ENCODE results near the gene EEF1AKMT3.
A peak's percentile ranks its signal among the peaks of the same experiment; 100 is the strongest.

EEF1AKMT3 gene

DNA sequence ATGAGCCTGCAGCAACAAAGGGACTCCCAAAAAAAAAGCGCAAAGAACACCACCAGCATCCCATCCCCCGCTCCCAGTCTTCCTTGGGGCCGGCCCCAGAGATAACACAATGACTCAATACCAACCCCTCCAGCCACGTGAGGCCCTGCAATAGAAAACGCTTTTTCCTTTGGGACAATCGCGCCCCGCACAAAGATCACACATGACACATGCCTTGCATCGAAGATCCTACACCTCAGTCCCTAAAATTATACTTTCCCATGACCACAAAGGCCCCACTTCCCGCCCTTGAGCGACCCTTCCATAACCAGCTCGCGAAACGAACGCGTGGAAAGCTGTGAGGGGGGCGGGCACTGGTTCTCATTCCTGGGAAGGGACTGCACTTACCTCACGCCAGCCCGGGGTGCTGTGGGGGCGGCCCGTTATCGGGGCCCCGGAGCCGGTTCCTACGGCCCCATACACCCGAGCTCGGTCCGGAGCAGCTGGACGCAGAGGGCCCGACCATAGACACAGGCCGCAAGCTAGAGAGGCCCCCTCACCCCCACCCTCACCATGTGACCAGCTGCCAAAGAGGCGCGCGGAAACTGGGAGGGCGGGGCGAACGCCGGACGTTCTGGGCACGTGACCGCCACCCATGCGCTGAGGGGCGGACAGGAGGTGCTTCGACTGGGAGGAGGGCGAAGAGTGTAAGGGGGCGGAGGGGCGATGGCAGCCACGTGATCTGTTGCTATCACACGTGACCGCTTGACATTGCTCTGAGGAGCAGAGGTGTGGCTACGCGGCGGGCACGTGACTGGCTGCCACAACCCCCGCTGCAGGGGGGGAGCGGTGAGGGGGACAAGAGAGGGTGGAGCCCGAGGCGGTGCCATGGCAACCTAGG is 20.4 kb upstream of the EEF1AKMT3 start, which contains the start of gene CDK4:
CDK4 (minus strand) TSS at position 523 of the 880 bp plus-strand sequence. CDS start 593 bp downstream, outside the sequence.
- Mint-ChIP-seq H3K4me1 (peaks cover 38% of the 10 kb centered on the region), H3K9me3 (no peaks in the 10 kb centered on the region), H3K27ac (peak within 1 kb of the TSS; percentile 85), H3K4me3 (peak within 1 kb of the TSS; percentile 86), H3K36me3 (peaks cover 17% of the 10 kb centered on the region), H3K27me3 (no peaks in the 10 kb centered on the region)
- ATAC-seq (ENCODE audit: low read depth) (peak; percentile 79), DNase-seq (ENCODE audit: low spot score in 2 of 2) (peak; percentile 97 to 98)

- Mint-ChIP-seq H3K27ac (peak overlapping the region; percentile 85), H3K36me3 (peaks cover 12% of the 10 kb centered on the region), H3K9me3 (no peaks in the 10 kb centered on the region), H3K4me3 (peak overlapping the region; percentile 86), H3K27me3 (no peaks in the 10 kb centered on the region), H3K4me1 (peaks cover 38% of the 10 kb centered on the region)
- no peak for ATAC-seq (ENCODE audit: low read depth)
- no peak for DNase-seq (ENCODE audit: low spot score in 2 of 2)
Observed at GRCh38 chr12:57752668-57753000, 19.8 kb upstream of the EEF1AKMT3 start.

GRCh38 chr12:57753756-57754337 is 18.6 kb upstream of the EEF1AKMT3 start:
- H3K27ac Mint-ChIP-seq: peak overlapping the region; percentile 85
- H3K27me3 Mint-ChIP-seq: no peaks in the 10 kb centered on the region
- peaks cover 13% of the 10 kb centered on the region for H3K36me3 Mint-ChIP-seq
- no peak for DNase-seq (ENCODE audit: low spot score in 2 of 2)
- ATAC-seq (ENCODE audit: low read depth): no peak
- no peaks in the 10 kb centered on the region for H3K9me3 Mint-ChIP-seq
- peak overlapping the region; percentile 87 for H3K4me3 Mint-ChIP-seq
- H3K4me1 Mint-ChIP-seq: peaks cover 43% of the 10 kb centered on the region

- DNase-seq (ENCODE audit: low spot score in 2 of 2) (peak; percentile 56 to 60), ATAC-seq (ENCODE audit: low read depth) (peak; percentile 23)
- no peaks in the 10 kb centered on the region for H3K9me3 Mint-ChIP-seq
- H3K27ac Mint-ChIP-seq: peak within 1 kb of the TSS; percentile 88
- H3K4me3 Mint-ChIP-seq: peak within 1 kb of the TSS; percentile 90
- H3K27me3 Mint-ChIP-seq: no peaks in the 10 kb centered on the region
- H3K4me1 Mint-ChIP-seq: peaks cover 47% of the 10 kb centered on the region
- peaks cover 11% of the 10 kb centered on the region for H3K36me3 Mint-ChIP-seq
Observed at GRCh38 chr12:57754411-57755193, 17.8 kb upstream of the EEF1AKMT3 start, which contains the start of gene MARCHF9. TSS of gene MARCHF9 (plus strand) at chr12:57755103. CDS start at chr12:57755529, 426 bp downstream.

GRCh38 chr12:57755194-57755453 is 17.3 kb upstream of the EEF1AKMT3 start:
- H3K36me3 Mint-ChIP-seq: peaks cover 11% of the 10 kb centered on the region
- peaks cover 52% of the 10 kb centered on the region for H3K4me1 Mint-ChIP-seq
- H3K4me3 Mint-ChIP-seq: no peak overlapping the region
- no peak for ATAC-seq (ENCODE audit: low read depth)
- H3K27me3 Mint-ChIP-seq: no peaks in the 10 kb centered on the region
- no peak overlapping the region for H3K27ac Mint-ChIP-seq
- DNase-seq (ENCODE audit: low spot score in 2 of 2): no peak
- H3K9me3 Mint-ChIP-seq: no peaks in the 10 kb centered on the region

DNA sequence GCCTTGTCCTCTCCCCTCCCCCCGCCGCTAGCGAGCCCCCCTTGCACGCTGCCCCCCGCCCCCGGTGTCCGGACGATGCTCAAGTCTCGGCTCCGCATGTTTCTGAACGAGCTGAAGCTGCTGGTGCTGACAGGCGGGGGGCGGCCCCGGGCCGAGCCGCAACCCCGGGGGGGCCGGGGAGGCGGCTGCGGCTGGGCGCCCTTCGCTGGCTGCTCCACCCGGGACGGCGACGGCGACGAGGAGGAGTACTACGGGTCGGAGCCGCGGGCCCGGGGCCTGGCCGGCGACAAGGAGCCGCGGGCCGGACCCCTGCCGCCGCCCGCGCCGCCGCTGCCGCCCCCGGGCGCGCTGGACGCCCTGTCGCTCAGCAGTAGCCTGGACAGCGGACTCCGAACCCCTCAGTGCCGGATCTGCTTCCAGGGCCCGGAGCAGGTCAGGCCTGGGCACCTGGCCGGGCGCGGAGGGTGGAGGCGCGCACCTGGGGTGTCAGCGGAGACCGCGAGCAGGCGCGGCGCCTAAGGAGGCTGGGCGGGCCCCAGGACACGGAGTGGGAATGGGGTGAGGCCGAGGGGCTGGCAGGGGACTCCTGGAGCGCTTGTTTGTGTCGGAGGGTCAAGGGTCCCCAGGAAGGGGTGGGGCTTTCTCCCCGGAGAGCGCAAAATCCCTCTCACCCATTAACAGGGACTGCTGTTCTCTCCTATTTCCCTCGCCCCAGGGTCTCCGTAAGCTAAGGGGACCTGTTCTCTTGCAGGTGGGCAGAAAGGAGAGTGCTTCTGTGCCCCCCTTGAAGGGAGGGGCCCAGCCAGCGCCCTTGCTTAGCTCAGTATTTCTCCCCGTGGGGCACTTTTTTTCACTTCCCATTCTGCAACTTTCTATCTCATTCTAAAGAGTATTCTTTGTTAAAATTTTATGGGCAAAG is 16.7 kb upstream of the EEF1AKMT3 start:
- Mint-ChIP-seq H3K9me3 (no peaks in the 10 kb centered on the region), H3K27me3 (no peaks in the 10 kb centered on the region), H3K4me3 (peak overlapping the region; percentile 90), H3K27ac (peak overlapping the region; percentile 88), H3K4me1 (peaks cover 52% of the 10 kb centered on the region), H3K36me3 (peaks cover 11% of the 10 kb centered on the region)
- ATAC-seq (ENCODE audit: low read depth) (peak; percentile 14), DNase-seq (ENCODE audit: low spot score in 2 of 2) (peak in 1 of 2 donors; percentile 46)

DNA sequence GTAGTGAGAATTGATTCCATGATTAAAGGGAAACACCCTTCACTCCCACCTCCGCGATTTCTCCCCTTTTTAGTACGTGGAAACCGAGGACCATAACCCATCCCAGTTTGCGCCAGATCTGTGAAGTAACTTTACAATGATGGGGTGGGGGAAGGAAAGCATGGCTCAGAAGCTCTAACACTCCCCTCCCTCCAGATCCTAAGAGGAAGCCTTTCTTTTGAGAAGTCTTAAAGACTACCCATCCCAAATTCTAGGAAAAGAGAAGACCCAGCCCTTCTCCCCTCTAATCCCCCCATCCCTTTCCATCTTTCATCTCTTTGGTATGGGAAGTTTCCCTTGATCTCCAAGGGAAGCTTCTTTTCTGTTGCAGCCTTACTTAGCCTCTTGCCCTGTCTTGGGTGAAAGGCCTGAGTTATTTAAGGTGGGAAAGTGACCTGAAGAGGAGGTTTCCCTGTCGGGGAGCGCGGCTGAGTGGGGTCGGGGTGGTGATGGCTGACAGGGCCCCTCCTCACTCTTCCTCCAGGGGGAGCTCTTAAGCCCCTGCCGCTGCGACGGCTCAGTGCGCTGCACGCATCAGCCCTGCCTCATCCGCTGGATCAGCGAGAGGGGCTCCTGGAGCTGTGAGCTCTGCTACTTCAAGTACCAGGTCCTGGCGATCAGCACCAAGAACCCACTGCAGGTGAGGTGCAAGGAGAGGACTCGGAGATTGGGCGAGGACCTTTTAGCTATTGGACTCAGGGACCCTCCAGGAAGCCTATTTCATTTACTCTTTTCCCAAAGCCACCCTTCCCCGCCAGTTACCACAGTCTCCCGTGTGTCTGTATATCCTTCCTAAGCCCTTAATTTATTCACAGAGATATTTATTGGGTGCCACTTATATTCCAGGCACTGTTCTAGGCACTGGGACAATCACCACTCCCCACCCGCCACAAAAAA is 15.7 kb upstream of the EEF1AKMT3 start:
- peaks cover 48% of the 10 kb centered on the region for H3K4me1 Mint-ChIP-seq
- peak overlapping the region; percentile 90 for H3K4me3 Mint-ChIP-seq
- peak; percentile 60 to 67 for DNase-seq (ENCODE audit: low spot score in 2 of 2)
- ATAC-seq (ENCODE audit: low read depth): peak; percentile 21
- H3K9me3 Mint-ChIP-seq: no peaks in the 10 kb centered on the region
- no peaks in the 10 kb centered on the region for H3K27me3 Mint-ChIP-seq
- peak overlapping the region; percentile 88 for H3K27ac Mint-ChIP-seq
- H3K36me3 Mint-ChIP-seq: peaks cover 14% of the 10 kb centered on the region

DNA sequence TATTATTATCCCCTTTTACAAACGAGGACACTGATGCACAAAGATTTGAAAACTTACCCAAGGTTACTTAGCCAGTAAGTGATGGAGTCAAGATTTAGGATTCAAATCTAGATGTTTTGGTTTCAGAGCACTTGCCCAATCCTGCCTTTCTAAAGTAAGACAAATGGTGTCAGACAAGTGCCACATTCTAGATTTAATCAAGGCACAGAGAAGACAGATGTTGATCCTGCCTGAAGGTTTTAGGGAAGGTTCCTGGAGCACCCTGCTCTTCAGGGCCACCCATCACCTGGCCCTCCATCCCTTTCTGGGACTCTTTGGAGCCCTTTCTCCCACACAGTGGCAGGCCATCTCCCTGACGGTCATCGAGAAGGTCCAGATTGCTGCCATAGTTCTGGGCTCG is 14.6 kb upstream of the EEF1AKMT3 start:
- H3K4me1 Mint-ChIP-seq: peaks cover 44% of the 10 kb centered on the region
- no peak for ATAC-seq (ENCODE audit: low read depth)

GRCh38 chr12:57758552-57759359 is 13.7 kb upstream of the EEF1AKMT3 start:
- Mint-ChIP-seq H3K36me3 (peaks cover 14% of the 10 kb centered on the region), H3K4me1 (peaks cover 35% of the 10 kb centered on the region)

More for the DNA sequence above, 14.6 kb upstream of the EEF1AKMT3 start:
- Mint-ChIP-seq H3K36me3 (peaks cover 14% of the 10 kb centered on the region), H3K4me3 (peak overlapping the region; percentile 7), H3K27me3 (no peaks in the 10 kb centered on the region), H3K27ac (no peak overlapping the region), H3K9me3 (no peaks in the 10 kb centered on the region)
- no peak for DNase-seq (ENCODE audit: low spot score in 2 of 2)

DNA sequence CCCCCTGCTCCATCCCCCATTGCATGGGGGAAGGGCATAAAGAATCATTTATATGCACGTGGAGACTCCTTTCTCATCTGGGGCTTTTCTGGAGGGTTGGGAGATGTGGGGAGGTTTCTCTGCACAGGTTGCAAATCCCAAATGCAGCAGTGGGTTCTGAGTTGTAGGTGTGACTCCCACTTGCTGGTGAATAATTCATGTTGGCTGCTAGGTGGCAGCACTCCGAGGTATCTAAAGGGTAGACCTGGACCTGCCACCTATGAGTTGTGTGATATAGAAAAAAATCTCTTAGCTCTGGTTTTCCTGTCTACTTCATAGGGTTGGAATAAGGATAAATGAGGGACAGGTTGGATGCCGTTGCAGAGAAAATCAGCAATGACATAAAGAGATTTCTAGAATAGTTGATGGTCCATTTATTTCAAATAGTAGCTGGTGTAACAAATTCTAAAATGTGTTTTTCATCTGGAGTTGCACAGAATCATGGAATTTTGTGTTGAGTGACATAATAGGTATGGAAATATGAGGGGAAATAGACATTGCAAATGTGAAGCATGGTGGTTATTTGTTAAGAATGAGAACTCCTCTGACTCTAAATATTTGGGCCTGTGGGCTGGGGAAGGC is 12.9 kb upstream of the EEF1AKMT3 start:
- peak; percentile 17 for ATAC-seq (ENCODE audit: low read depth)
- peaks cover 14% of the 10 kb centered on the region for H3K36me3 Mint-ChIP-seq
- peaks cover 31% of the 10 kb centered on the region for H3K4me1 Mint-ChIP-seq
- no peak overlapping the region for H3K27ac Mint-ChIP-seq
- peaks cover 3% of the 10 kb centered on the region for H3K27me3 Mint-ChIP-seq
- no peak for DNase-seq (ENCODE audit: low spot score in 2 of 2)
- no peak overlapping the region for H3K4me3 Mint-ChIP-seq
- no peaks in the 10 kb centered on the region for H3K9me3 Mint-ChIP-seq

More at GRCh38 chr12:57758552-57759359, 13.7 kb upstream of the EEF1AKMT3 start:
- peak overlapping the region; percentile 6 for H3K4me3 Mint-ChIP-seq
- no peaks in the 10 kb centered on the region for H3K9me3 Mint-ChIP-seq
- no peak for DNase-seq (ENCODE audit: low spot score in 2 of 2)
- no peak for ATAC-seq (ENCODE audit: low read depth)
- no peaks in the 10 kb centered on the region for H3K27me3 Mint-ChIP-seq
- H3K27ac Mint-ChIP-seq: no peak overlapping the region

DNA sequence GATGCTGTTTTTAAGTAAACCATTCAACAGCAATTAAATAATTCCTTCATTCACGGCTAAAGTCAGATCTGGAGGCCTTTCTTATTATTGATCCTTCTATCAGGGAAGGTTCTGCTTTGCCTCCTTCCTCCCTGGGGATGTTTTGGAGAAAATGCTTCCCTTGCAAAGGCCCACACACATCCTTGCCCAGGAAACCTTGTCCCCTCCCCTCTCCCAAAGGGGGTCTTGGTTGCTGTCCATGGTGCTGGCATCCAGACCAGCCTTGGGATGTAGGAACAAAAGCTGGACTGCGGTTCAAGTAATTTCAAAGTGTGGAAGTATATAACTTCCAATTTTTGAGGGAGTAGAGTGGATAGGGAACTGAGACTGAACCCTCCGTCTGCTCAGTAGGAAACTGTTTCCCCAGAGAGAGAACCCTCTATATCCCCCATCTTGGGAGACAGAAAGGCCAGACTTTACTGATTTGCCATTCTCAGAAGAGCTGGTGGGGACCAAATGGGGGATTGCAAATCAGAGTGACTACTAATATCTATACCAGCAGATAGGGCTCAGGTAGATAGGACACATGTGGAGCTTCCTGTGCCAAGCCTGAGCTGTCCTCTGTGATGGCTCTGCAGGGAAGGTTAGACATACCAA is 11.9 kb upstream of the EEF1AKMT3 start:
- Mint-ChIP-seq H3K36me3 (peaks cover 14% of the 10 kb centered on the region), H3K4me3 (no peak overlapping the region), H3K4me1 (peaks cover 34% of the 10 kb centered on the region), H3K27me3 (peaks cover 4% of the 10 kb centered on the region), H3K9me3 (no peaks in the 10 kb centered on the region), H3K27ac (no peak overlapping the region)
- DNase-seq (ENCODE audit: low spot score in 2 of 2) (no peak), ATAC-seq (ENCODE audit: low read depth) (no peak)

All from memory B cell (primary cell).